ENCODE data around the gene AKAP12. TPM values are rescaled to one million over a fixed set of nuclear protein-coding genes. Genes with fewer than 3 reads are reported as not detected.

The AKAP12 gene
- total RNA-seq, 2 donors from 2014 or later, result 27.7 to 40.1 TPM

DNA sequence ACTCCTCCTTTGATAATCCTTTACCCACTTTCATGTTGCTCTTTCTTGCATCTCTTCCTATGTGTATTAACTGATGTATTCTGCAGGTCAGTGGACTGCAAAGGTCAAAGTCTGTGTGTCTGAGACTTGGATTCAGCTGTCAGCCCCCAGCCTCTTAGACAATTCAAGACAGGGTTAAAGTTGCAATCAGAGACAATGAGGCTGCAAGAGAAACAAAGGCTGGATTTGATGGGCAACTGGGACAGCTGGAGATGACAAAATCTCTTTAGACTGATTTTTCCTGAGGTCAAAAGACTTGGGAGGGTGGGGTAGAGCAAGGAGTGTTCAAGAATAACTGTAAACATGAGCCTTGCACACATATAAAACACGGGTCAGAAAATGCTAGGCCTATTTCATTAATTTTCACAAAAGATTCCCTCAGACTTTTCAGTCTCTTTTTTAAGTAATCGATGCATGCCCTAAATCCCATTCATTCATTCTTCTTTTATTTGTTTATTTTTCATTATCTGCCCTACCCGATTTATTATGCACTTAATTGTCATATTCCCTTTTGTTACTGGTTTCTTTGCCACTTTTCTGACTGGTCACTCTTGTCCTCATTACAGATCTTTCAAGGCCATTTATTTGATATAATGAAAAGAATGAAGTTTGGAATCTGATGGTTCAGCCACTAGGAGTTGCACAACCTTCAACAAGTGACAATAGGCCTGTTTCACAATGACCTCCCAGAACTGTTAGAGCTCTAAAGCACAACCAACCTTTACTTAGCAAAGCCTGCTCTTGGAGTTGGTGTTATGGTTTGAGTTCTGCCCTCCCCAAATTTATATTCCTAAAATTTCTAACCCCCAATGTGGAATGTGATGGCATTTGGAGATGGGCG is 33.8 kb upstream of the AKAP12 start:
- Histone ChIP-seq H3K36me3 (no peaks in the 10 kb centered on the region), H3K27me3 (no peaks in the 10 kb centered on the region), H3K9me3 (peaks cover 0 to 5% of the 10 kb centered on the region in 2 donors), H3K4me3 (no peak overlapping the region), H3K27ac (no peak overlapping the region), H3K4me1 (no peaks in the 10 kb centered on the region)
- no peak for DNase-seq (ENCODE audit: low spot score)
- TF ChIP-seq, protein P1, sequence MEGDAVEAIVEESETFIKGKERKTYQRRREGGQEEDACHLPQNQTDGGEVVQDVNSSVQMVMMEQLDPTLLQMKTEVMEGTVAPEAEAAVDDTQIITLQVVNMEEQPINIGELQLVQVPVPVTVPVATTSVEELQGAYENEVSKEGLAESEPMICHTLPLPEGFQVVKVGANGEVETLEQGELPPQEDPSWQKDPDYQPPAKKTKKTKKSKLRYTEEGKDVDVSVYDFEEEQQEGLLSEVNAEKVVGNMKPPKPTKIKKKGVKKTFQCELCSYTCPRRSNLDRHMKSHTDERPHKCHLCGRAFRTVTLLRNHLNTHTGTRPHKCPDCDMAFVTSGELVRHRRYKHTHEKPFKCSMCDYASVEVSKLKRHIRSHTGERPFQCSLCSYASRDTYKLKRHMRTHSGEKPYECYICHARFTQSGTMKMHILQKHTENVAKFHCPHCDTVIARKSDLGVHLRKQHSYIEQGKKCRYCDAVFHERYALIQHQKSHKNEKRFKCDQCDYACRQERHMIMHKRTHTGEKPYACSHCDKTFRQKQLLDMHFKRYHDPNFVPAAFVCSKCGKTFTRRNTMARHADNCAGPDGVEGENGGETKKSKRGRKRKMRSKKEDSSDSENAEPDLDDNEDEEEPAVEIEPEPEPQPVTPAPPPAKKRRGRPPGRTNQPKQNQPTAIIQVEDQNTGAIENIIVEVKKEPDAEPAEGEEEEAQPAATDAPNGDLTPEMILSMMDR (IDR thresholded peaks at IDR 0.05), result no peak

DNA sequence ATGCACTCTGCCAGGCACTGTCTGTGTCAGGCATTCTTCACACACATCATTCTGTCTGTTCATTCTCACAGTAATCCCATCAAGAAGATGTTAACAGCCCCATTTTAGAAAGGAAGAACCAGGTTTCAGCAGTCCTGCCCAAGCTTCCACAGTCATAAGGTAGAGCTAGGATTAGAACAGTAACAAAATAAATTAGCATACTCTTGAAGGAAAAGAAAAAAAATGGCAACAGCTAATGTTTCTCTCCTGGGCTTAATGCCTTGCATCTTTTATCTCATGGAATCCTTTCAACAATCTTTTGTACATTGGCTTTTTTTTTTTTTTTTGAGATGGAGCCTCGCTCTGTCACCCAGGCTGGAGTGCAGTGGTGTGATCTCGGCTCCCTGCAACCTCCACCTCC is 32.1 kb upstream of the AKAP12 start:
- Histone ChIP-seq H3K4me1 (no peaks in the 10 kb centered on the region), H3K36me3 (no peaks in the 10 kb centered on the region), H3K27ac (no peak overlapping the region), H3K9me3 (peaks cover 0 to 13% of the 10 kb centered on the region in 2 donors), H3K27me3 (no peaks in the 10 kb centered on the region), H3K4me3 (no peak overlapping the region)
- DNase-seq (ENCODE audit: low spot score), result no peak
- TF ChIP-seq, protein P1 (IDR thresholded peaks at IDR 0.05), result no peak

DNA sequence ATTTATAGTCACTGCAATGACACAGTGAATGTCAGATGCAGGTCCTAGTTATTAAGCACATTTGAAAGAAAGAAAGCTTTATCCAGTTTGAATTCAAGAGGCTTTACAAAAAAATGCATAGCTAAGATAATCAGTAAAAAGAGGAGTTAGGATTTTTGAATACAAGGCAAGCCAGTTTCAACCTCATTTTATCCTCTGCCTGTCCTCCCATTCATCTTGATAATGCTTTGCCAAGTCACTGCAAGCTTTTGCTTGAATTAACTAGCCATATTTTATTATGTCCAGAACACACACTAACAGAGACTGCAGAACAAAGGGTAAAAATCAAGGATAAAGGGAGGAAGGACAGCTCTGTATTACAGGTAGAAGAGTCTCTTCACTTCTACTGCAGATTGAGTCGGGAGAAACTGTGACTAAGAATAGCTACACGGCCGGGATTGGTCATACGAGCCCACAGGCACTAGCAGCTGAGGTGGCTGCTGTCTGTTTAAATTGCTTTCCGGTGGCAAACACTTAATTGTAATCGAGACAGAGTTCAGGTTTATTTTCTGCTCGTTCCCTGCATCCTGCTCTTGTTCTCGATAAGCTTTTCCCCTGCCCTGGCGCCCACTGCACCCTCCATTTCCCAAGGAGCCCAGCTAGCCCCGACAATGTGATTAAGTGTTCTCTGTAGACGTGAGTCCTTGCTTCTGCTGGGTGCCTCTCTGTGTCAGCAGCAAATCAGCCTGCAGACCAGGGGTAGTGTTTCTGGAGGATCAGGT is 30.5 kb upstream of the AKAP12 start:
- no peaks in the 10 kb centered on the region for H3K36me3 ChIP-seq

DNA sequence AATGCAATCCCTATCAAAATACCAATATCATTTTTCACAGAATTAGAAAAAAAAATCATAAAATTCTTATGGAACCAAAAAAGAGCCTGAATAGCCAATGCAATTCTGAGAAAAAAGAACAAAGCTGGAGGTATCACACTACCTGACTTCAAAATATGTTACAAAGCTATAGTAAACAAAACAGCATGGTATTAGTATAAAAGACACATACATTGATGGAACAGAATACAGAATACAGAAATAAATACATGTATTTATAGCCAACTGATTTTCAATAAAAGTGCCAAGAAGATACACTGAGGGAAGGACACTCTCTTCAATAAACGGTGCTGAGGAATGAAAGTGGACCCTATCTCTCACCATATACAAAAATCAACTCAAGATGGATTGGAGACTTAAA is 28.7 kb upstream of the AKAP12 start:
- Histone ChIP-seq H3K27ac (no peak overlapping the region), H3K9me3 (peaks cover 0 to 19% of the 10 kb centered on the region in 2 donors), H3K4me3 (no peak overlapping the region), H3K4me1 (no peaks in the 10 kb centered on the region), H3K27me3 (no peaks in the 10 kb centered on the region), H3K36me3 (no peaks in the 10 kb centered on the region)
- TF ChIP-seq, protein P1 (IDR thresholded peaks at IDR 0.05), result no peak
- no peak for DNase-seq (ENCODE audit: low spot score)

More for the DNA sequence above, 30.5 kb upstream of the AKAP12 start:
- no peaks in the 10 kb centered on the region for H3K4me1 ChIP-seq
- TF ChIP-seq, protein P1 (IDR thresholded peaks at IDR 0.05), result no peak
- no peaks in the 10 kb centered on the region for H3K27me3 ChIP-seq
- no peak for DNase-seq (ENCODE audit: low spot score)
- H3K9me3 ChIP-seq, result peaks cover 0 to 19% of the 10 kb centered on the region in 2 donors
- H3K27ac ChIP-seq, result no peak overlapping the region
- H3K4me3 ChIP-seq, result no peak overlapping the region

DNA sequence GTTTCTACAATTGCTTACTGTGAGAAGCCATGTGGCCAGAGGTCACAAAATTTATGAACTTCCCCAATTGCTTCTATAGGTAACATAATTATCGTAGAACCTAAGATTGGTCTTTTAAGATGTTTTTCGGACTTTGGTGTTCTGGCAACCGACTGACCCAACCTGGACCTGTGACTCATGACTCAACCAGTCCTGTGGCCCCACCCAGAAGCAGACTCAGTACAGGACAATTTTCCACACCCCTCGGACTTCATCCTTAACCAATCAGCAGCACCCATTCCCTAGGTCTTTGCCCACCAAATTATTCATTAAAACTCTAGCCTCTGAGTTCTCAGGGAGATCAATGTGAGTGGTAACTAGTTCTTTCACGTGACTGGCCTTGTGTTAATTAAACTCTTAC is 26.4 kb upstream of the AKAP12 start:
- H3K9me3 ChIP-seq, result peaks cover 0 to 19% of the 10 kb centered on the region in 2 donors
- no peaks in the 10 kb centered on the region for H3K4me1 ChIP-seq
- DNase-seq (ENCODE audit: low spot score), result no peak
- H3K27ac ChIP-seq, result no peak overlapping the region
- H3K36me3 ChIP-seq, result no peaks in the 10 kb centered on the region
- TF ChIP-seq, protein P1 (IDR thresholded peaks at IDR 0.05), result no peak
- no peak overlapping the region for H3K4me3 ChIP-seq
- H3K27me3 ChIP-seq, result no peaks in the 10 kb centered on the region
